NCI-H187 treated with DMSO at 0.1 percent for 48 hours (cell line): ENCODE data around the gene DNAJB9.

Experiments
- DNase-seq: peaks from one replicate; lab custom pipeline; 2025; lab: John Stamatoyannopoulos, UW

The DNAJB9 gene

DNA sequence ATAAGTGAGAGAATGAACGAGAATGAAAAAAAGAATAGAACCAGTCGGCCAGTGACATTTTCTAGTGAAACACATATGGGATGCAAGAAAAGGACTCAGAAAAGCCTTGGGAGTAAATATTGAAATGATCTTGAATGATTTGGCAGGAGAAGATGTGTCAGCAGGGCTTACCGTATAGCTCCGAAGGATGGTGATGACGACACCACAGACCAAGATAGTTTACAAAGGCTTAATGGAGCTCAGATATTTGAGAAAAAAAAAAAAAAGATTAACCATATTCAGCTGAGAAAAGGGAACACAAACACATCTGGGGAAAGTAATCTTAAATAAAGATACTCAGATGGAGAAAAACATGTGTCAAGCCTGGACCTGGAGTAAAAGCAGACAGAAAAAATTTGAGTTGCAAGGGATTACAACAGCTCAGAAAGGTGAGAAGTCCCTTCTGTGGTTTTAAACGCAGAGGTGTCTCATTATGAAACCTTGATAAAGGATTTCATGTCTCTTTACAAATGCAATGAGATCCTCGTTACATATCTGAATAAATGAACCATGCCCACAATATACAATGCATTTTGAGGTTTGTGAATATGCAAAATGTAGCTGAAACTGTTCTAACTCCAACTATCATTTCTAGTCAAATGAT, 36.0 kb downstream of the DNAJB9 start:
- DNase-seq: no peak

DNA sequence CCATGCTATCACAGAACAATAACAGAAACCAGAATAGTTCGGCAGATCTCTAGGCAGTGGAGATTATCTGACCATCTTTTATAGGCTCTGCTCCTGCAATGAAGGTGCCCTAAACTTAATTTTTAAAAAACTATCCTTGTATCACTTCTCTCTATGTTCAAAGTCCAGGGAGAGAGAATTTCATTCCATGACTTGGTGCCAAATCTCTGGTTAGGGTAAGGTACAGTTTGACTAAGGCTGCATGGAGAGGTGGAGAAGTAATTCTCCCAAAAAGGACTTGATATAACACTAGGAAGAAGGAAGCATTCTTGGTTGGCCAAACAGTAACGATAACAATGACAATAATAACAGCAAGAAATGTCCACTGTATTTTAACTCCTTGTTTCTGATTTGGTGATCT, 40.0 kb downstream of the DNAJB9 start:
- no peak for DNase-seq

DNA sequence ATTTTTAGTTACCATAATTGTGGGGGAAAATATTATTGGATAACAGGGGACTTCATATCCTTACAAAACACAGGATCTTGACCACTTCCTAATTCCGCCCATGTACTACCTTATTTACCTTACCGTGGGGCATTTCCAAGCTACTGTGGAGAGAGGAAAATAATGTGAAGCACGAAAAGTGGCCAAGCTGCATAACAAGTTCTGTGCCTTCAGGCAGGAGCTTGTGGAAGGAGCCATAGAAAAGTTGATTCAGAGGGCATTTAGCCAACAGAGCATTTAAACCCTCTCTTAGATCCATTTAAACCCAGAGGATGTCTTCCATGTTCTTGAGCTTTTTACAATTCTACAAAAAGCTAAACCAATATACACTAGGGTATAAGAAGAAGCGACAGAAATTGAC, 41.6 kb downstream of the DNAJB9 start:
- DNase-seq: no peak

DNA sequence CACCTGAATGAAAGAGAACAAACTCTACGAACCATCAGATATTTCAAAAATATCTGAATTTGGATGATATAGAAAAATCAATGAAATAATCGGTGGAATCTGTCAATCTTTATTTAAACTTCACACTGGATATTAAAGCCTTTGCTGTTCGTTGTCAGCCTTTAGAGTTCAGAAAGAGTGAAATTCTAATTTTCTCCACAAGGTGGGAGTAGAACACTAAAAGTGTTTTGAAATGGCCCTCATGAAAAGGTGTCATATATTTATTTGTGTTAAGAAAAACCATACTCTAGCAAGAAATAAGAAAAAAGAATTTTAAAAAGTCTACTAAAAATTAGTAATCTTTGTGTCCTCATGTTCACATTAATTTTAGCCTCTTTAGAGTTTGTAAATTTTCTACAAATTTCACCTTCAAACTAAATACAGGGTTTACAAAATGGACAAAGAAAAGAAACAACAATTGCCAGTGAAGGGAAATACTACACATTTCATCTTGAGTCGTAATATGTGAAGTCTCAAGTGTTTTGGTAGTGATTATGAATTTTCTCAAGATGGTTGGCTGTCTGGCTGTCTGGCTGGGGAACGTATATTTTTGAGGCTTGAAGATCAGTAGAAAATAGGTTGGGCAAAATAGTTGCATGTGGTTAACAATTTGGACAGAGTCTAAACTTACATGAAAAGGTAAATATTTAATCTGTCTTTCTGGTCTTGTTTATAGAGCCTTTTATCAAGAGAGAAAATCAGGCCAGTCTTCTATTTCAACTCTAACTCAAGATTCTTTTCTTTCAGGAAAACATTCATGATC, 43.7 kb downstream of the DNAJB9 start:
- DNase-seq: no peak

DNA sequence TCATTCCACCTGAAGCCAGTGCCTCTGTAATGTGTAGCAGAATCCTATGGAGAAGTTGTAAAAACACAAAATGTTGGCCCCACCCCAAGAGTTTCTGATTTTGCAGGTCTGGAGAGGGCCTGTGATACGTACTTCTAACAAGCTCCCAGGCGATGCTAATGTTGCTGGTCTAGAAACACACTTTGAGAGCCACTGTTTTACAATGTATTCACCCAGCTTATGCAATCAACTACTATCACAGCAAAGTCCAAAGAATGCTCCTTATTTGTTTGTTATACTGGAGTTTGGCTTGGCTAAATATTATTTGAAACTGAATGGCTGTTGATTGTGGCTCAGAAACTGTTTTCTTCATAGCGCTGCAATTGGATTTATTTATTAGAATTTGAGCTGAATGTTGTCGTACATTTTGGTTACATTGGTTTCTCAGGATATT, 44.3 kb downstream of the DNAJB9 start:
- DNase-seq: no peak

DNA sequence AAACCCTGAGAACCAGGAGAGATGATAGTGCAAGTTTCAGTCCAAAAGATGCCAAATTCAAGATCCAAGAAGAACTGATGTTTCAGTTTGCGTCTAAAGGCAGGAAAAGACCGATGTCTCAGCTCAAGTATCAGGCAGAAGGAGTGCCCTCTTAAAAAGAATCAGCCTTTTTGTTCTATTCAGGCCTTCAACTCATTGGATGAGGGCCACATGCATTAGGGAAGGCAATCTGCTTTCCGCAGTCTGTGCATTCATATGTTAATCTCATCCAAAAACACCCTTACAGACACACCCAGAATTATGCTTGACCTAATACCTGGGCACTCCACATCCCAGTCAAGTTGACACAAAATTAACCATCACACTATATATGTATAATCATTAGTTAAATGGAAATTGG, 45.2 kb downstream of the DNAJB9 start:
- DNase-seq: no peak

DNA sequence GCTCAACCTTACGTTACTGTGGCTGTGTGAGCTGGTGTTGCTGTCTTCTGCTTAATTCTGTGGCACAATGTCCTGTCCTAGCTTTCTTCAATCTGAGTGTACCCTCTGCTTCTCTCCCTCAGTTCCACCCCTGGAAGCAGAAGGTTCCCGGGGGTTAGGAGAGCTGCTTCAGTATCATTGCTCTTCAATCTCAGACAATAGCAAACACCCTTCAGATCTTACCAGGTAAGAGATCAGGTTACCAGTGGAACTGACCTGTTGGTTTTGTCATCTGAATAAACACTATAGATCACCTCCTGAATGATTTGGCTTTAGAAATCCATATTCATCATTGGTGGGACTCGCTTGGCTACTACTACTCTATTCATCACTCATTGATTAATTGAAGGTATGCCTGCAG, 48.4 kb downstream of the DNAJB9 start:
- no peak for DNase-seq

DNA sequence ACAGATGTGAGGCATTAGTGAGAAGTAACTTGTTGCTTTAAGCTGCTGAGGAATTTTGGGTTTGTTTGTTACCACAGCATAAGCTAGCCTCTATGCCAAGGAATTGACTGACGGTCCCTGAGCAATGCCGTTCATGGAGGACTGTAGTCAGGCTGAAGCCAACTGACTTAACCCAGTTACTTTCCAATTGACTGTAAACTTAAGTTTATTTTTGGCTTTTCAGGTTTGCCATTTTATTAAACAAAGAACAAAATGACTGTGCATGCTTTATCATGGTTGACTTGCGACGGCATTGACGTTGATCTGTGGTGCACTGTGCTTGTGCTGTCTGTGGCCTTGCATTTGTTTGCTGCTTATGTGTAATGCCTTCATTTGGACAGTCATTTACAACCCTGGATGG, 53.5 kb downstream of the DNAJB9 start:
- DNase-seq: no peak
